ENCODE results near the gene SCNN1B.

DNA sequence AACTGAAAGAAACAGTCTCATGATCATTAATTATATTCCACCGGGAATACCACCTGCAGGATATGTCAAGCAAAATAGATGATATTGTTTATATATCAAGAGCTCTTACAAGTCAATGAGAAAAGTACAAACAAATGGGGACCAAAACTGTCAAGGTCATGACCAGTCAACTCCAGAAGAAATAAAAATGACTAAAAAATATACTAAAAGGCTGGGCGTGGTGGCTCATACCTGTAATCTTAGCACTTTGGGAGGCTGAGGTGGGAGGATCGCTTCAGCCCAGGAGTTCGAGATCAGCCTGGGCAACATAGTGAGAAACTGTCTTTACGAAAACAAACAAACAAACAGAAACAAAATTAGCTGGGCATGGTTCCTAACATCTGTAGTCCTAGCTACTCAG lies 49.8 kb upstream of the SCNN1B start:
- TF ChIP-seq, protein P1, sequence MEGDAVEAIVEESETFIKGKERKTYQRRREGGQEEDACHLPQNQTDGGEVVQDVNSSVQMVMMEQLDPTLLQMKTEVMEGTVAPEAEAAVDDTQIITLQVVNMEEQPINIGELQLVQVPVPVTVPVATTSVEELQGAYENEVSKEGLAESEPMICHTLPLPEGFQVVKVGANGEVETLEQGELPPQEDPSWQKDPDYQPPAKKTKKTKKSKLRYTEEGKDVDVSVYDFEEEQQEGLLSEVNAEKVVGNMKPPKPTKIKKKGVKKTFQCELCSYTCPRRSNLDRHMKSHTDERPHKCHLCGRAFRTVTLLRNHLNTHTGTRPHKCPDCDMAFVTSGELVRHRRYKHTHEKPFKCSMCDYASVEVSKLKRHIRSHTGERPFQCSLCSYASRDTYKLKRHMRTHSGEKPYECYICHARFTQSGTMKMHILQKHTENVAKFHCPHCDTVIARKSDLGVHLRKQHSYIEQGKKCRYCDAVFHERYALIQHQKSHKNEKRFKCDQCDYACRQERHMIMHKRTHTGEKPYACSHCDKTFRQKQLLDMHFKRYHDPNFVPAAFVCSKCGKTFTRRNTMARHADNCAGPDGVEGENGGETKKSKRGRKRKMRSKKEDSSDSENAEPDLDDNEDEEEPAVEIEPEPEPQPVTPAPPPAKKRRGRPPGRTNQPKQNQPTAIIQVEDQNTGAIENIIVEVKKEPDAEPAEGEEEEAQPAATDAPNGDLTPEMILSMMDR (IDR thresholded peaks at IDR 0.05): no peak
- TF ChIP-seq POLR2A (IDR thresholded peaks at IDR 0.05): no peak
